ENCODE results near the gene KCNT1. TPM values are rescaled to one million over a fixed set of nuclear protein-coding genes. Genes with fewer than 3 reads are reported as not detected.

Gene KCNT1
- total RNA-seq, 1 donor from 2014 or later: 0.08 TPM

Other genes with a start within 250 kb of the KCNT1 start
- 14.3 and 15.2 TPM in 2 replicates for gene PPP1R26, start 222.4 kb upstream of the KCNT1 start, total RNA-seq
- gene MRPS2, start 201.5 kb upstream of the KCNT1 start, total RNA-seq: 28.1 and 39.2 TPM in 2 replicates
- not detected in 2 replicates for gene LCN1, start 180.7 kb upstream of the KCNT1 start, total RNA-seq
- gene OBP2A, start 156.1 kb upstream of the KCNT1 start, total RNA-seq: not detected in 2 replicates
- gene PAEP, start 140.4 kb upstream of the KCNT1 start, total RNA-seq: not detected in 2 replicates
- gene GLT6D1, start 62.6 kb upstream of the KCNT1 start, total RNA-seq: not detected in 2 replicates
- gene LCN9, start 38.9 kb upstream of the KCNT1 start, total RNA-seq: not detected in 2 replicates
- not detected in 2 replicates for gene SOHLH1, start 2.7 kb upstream of the KCNT1 start, total RNA-seq
- gene CAMSAP1, start 205.4 kb downstream of the KCNT1 start, total RNA-seq: 45.8 and 57.8 TPM in 2 replicates